Esophagus squamous epithelium (tissue), 5 donors: ENCODE measurements around the gene SNAPC3. TPM values are rescaled to one million over a fixed set of nuclear protein-coding genes. Genes with fewer than 3 reads are reported as not detected.

ENCODE experiments used
- DNase-seq: peaks from one replicate; lab custom pipeline; 2025; lab: John Stamatoyannopoulos, UW
- H3K27ac ChIP-seq, 4 donors: fragments of 200-600 bp; sonication (generic); one replicate each; pipeline ENCODE4 v1.5.1; 2016 to 2019; ENCODE audit warnings: mild to moderate bottlenecking in 1 of 4
- H3K27me3 ChIP-seq, 4 donors: fragments of 200-600 bp; sonication (generic); 1 replicate in 3 of 4; 2 replicates in 1 of 4; pipeline versions ENCODE4 v1.5.1 to v1.6.0; 2017 to 2021; ENCODE audit warnings: antibody characterized with exemption in 1 of 4
- H3K36me3 ChIP-seq, 3 donors: fragments of 200-600 bp; sonication (generic); one replicate each; pipeline ENCODE4 v1.5.1; 2016 to 2019
- H3K4me1 ChIP-seq, 3 donors: fragments of 200-600 bp; sonication (generic); one replicate each; pipeline ENCODE4 v1.5.1; 2017 to 2019
- H3K4me3 ChIP-seq, 4 donors: fragments of 200-600 bp; sonication (generic); 1 replicate in 3 of 4; 2 replicates in 1 of 4; pipeline ENCODE4 v1.5.1; 2016 to 2019; ENCODE audit warnings: mild to moderate bottlenecking in 2 of 4, moderate library complexity in 1 of 4
- H3K9me3 ChIP-seq, 3 donors: fragments of 200-600 bp; sonication (generic); one replicate each; pipeline ENCODE4 v1.5.1; 2016 to 2019
- CTCF ChIP-seq, 6 experiments: fragments of 450-650 bp in 4 of 6; fragments of 200-600 bp in 2 of 6; sonication (generic) in 2 of 6; IDR thresholded peaks; one replicate each; pipeline ENCODE4 v1.5.1; 2016 to 2019; ENCODE audit warnings: antibody characterized with exemption in 6 of 6, mild to moderate bottlenecking in 4 of 6, moderate library complexity in 4 of 6
- POLR2A ChIP-seq, 4 donors: fragments of 450-650 bp; IDR thresholded peaks; one replicate each; pipeline ENCODE4 v1.6.1; 2017; ENCODE audit warnings: antibody characterized with exemption in 4 of 4, mild to moderate bottlenecking in 4 of 4, moderate library complexity in 3 of 4
- WGBS, 2 donors: methylation state at CpG; one replicate each; pipeline ENCODE4 v1.1.5; 2018; 5-methylcytosine and 5-hydroxymethylcytosine counted together
- intact Hi-C: fragments of 100-400 bp; cut with DNase I; formaldehyde crosslinking; loops from one replicate; pipeline ENCODE4 v1.15.0; 2022
- total RNA-seq, 4 donors: library from RNA; depleted of rRNA; stranded (reverse); fragments of >200 nt; gene quantifications; one replicate each; pipeline ENCODE4 v1.1.0, GENCODE V29; 2016
- donor health status: DM: yes; HTN: yes; CAD: no.

Gene SNAPC3
- total RNA-seq, 4 donors from 2014 or later: 18.9 to 28.6 (median 27.3) TPM

- H3K4me1 ChIP-seq: no peaks in the 10 kb centered on the region
- H3K9me3 ChIP-seq: no peaks in the 10 kb centered on the region
- intact Hi-C loops: no loop called here
- no peak overlapping the region for H3K4me3 ChIP-seq
- no peaks in the 10 kb centered on the region for H3K27me3 ChIP-seq
- WGBS, 2 donors: 70% methylated on average over 4 of the region's 4 CpGs
- no peak overlapping the region for H3K27ac ChIP-seq
- no peaks in the 10 kb centered on the region for H3K36me3 ChIP-seq
- no peak for DNase-seq
- TF ChIP-seq POLR2A (IDR thresholded peaks at IDR 0.05): no peak
- peak in 2 of 6 experiments; percentile 5 to 32 for TF ChIP-seq CTCF (IDR thresholded peaks at IDR 0.05)
Measured at GRCh38 chr9:15403155-15403554, 19.5 kb upstream of the SNAPC3 start.

DNA sequence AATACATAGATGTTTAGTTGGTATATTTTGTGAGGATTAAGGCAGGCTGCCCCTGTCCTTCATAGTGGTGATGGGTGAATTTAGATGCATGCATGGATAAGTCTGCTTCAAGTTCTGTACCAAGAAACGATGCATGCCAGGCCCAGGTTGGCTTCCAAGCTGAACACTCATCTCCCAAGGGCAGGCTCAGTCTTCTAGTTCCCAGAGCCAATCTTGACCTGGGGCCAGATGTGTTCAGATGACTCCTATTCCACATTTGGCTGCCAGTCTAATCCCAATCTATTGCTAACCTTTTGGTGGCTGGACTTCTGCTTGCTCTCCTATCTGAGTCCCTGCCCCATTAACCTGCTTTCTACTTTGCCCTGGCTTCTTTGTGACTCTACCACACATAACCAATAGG lies 18.5 kb upstream of the SNAPC3 start:
- no peaks in the 10 kb centered on the region for H3K36me3 ChIP-seq
- no peaks in the 10 kb centered on the region for H3K4me1 ChIP-seq
- H3K9me3 ChIP-seq: no peaks in the 10 kb centered on the region
- no peak overlapping the region for H3K4me3 ChIP-seq
- DNase-seq: no peak
- 54 to 56% methylated on average over 1 of the region's 1 CpG for WGBS, 2 donors
- no peak for TF ChIP-seq POLR2A (IDR thresholded peaks at IDR 0.05)
- intact Hi-C loops: no loop called here
- no peaks in the 10 kb centered on the region for H3K27me3 ChIP-seq
- no peak overlapping the region for H3K27ac ChIP-seq

- intact Hi-C loops: loop anchor here (10.0 kb wide), 2 partner anchors 142 to 202 kb away; no protein-coding TSS in a partner anchor
- no peaks in the 10 kb centered on the region for H3K36me3 ChIP-seq
- 25 to 55% methylated on average over 2 of the region's 2 CpGs for WGBS, 2 donors
- H3K9me3 ChIP-seq: no peaks in the 10 kb centered on the region
- H3K27ac ChIP-seq: no peak overlapping the region
- TF ChIP-seq CTCF (IDR thresholded peaks at IDR 0.05) (peak; percentile 14 to 54 (median 28)), POLR2A (IDR thresholded peaks at IDR 0.05) (no peak)
- H3K4me3 ChIP-seq: no peak overlapping the region
- H3K4me1 ChIP-seq: peaks cover 0 to 4% (median 3%) of the 10 kb centered on the region in 3 donors
- H3K27me3 ChIP-seq: no peaks in the 10 kb centered on the region
- DNase-seq: no peak
Measured at GRCh38 chr9:15416880-15417279, 5.8 kb upstream of the SNAPC3 start.

DNA sequence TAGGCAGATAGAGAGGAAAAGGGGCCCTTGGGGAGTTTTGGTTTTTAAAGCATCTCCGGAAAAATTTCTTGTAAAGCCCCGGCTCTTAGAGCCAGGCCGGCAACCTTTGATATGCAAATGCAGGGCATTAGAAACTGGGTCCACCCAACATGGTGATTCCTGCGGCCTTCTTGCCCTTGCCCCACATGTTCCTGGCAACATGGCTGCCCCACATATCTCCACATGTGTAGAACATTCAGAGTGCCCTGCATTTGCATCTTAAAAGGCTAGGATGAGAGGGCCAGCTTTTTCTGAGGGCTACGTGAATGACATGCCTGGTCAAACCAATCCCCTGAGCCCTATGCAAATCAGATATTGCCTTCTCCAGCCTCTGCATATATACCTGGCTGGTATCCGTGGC lies 5.0 kb upstream of the SNAPC3 start:
- intact Hi-C loops: loop anchor here (10.0 kb wide), 2 partner anchors 143 to 203 kb away; no protein-coding TSS in a partner anchor
- DNase-seq: no peak
- no peaks in the 10 kb centered on the region for H3K36me3 ChIP-seq
- H3K27me3 ChIP-seq: no peaks in the 10 kb centered on the region
- no peaks in the 10 kb centered on the region for H3K9me3 ChIP-seq
- peaks cover 0 to 8% (median 5%) of the 10 kb centered on the region in 3 donors for H3K4me1 ChIP-seq
- no peak overlapping the region for H3K27ac ChIP-seq
- WGBS, 2 donors: 65 to 78% methylated on average over 6 of the region's 6 CpGs
- TF ChIP-seq POLR2A (IDR thresholded peaks at IDR 0.05) (no peak), CTCF (IDR thresholded peaks at IDR 0.05) (no peak)
- no peak overlapping the region for H3K4me3 ChIP-seq

GRCh38 chr9:15420796-15421195 lies 1.9 kb upstream of the SNAPC3 start:
- Histone ChIP-seq H3K4me3 (no peak overlapping the region), H3K4me1 (peaks cover 0 to 33% (median 7%) of the 10 kb centered on the region in 3 donors), H3K27me3 (no peaks in the 10 kb centered on the region), H3K36me3 (peaks cover 0 to 14% (median 0%) of the 10 kb centered on the region in 3 donors), H3K9me3 (no peaks in the 10 kb centered on the region), H3K27ac (no peak overlapping the region)
- WGBS, 2 donors: 38 to 82% methylated on average over 4 to 5 of the region's 5 CpGs
- TF ChIP-seq POLR2A (IDR thresholded peaks at IDR 0.05) (no peak), CTCF (IDR thresholded peaks at IDR 0.05) (no peak)
- intact Hi-C loops: no loop called here
- DNase-seq: no peak
